SU-DHL-6 (cell line): Measurements from ENCODE around the gene PNPLA2.

Experiments
- EZH2phosphoT487 ChIP-seq: fragments of 200-600 bp; sonication (generic), shearing (Covaris generic); conservative IDR thresholded peaks from 2 replicates; pipeline ENCODE4 v1.6.1; 2018; ENCODE audit warnings: mild to moderate bottlenecking, antibody characterized with exemption, low read length, moderate library complexity, mixed read lengths
- TF ChIP-seq, protein P1 (sequence below): fragments of 200-600 bp; sonication (generic); IDR thresholded peaks from one replicate; pipeline ENCODE4 v1.5.1; 2017; ENCODE audit warnings: antibody characterized with exemption, mild to moderate bottlenecking, low read length, moderate library complexity; ENCODE audit not compliant: insufficient read depth, poor library complexity, severe bottlenecking

DNA sequence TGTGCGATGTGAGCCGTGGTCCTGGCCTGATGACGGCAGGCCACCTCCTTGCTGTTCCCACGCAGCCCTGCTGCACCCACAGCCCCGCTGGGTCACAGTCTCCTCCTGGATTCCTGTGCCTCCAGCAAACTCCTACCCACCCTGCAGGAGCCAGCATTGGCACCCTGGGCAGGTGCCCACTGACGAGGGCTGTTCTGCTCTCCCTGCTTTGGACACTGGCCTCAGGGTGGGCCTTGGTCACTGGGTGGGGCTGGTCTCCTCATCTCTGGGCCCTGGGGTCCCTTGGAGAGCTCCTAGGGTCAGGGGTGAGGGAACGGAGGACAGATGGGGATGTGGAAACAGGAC is 36.6 kb downstream of the PNPLA2 start:
- TF ChIP-seq, protein P1, sequence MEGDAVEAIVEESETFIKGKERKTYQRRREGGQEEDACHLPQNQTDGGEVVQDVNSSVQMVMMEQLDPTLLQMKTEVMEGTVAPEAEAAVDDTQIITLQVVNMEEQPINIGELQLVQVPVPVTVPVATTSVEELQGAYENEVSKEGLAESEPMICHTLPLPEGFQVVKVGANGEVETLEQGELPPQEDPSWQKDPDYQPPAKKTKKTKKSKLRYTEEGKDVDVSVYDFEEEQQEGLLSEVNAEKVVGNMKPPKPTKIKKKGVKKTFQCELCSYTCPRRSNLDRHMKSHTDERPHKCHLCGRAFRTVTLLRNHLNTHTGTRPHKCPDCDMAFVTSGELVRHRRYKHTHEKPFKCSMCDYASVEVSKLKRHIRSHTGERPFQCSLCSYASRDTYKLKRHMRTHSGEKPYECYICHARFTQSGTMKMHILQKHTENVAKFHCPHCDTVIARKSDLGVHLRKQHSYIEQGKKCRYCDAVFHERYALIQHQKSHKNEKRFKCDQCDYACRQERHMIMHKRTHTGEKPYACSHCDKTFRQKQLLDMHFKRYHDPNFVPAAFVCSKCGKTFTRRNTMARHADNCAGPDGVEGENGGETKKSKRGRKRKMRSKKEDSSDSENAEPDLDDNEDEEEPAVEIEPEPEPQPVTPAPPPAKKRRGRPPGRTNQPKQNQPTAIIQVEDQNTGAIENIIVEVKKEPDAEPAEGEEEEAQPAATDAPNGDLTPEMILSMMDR = no peak
- no peak for TF ChIP-seq EZH2phosphoT487
